H1 (cell line): Measurements from ENCODE around the gene PMM2.

ENCODE experiments used
- CBX8 ChIP-seq: fragments of 300-800, 300-1000 bp; sonication (generic); IDR thresholded peaks from 2 replicates; pipeline ENCODE4 v1.7.1; 2016; ENCODE audit warnings: low read depth, low read length, borderline replicate concordance
- CEBPB ChIP-seq: IDR thresholded peaks from 2 replicates; pipeline ENCODE4 v1.6.1; 2012; ENCODE audit warnings: low read depth, low read length
- CHD2 ChIP-seq: IDR thresholded peaks from 2 replicates; pipeline ENCODE4 v1.6.1; 2012; ENCODE audit warnings: low read length, improper control_type of control experiment
- CTCF ChIP-seq, 3 experiments: IDR thresholded peaks; 1 replicate in 2 of 3; 2 replicates in 1 of 3; pipeline versions ENCODE4 v1.5.1 to v1.6.1; 2011; ENCODE audit warnings: low read length in 3 of 3, mild to moderate bottlenecking in 3 of 3, inconsistent platforms in 2 of 3, low read depth in 1 of 3, moderate library complexity in 1 of 3; ENCODE audit not compliant: insufficient read depth in 1 of 3; ENCODE audit errors: control extremely low read depth in 1 of 3
- EGR1 ChIP-seq: IDR thresholded peaks from 2 replicates; pipeline ENCODE4 v1.6.1; 2011; ENCODE audit warnings: low read depth, low read length, borderline replicate concordance
- EP300 ChIP-seq, 2 experiments: IDR thresholded peaks; 1 replicate in 1 of 2; 2 replicates in 1 of 2; pipeline ENCODE4 v1.6.1; 2011 to 2012; ENCODE audit warnings: low read depth in 2 of 2, low read length in 2 of 2, mild to moderate bottlenecking in 2 of 2, borderline replicate concordance in 1 of 2, inconsistent platforms in 1 of 2, moderate library complexity in 1 of 2
- EZH2 ChIP-seq: fragments of 200-600 bp; sonication (generic); IDR thresholded peaks from 2 replicates; pipeline ENCODE4 v1.7.1; 2012; ENCODE audit warnings: low read depth, mild to moderate bottlenecking, moderate library complexity, low read length, inconsistent platforms; ENCODE audit not compliant: severe bottlenecking
- GTF2F1 ChIP-seq: IDR thresholded peaks from 2 replicates; pipeline ENCODE4 v1.6.1; 2012; ENCODE audit warnings: low read depth, low read length, improper control_type of control experiment, borderline replicate concordance
- RXRA ChIP-seq: IDR thresholded peaks from 2 replicates; pipeline ENCODE4 v1.6.1; 2011; ENCODE audit warnings: low read depth, mild to moderate bottlenecking, low read length, moderate library complexity; ENCODE audit not compliant: insufficient read depth
- SIN3A ChIP-seq, 2 experiments: IDR thresholded peaks in 1 of 2; conservative IDR thresholded peaks in 1 of 2; 2 replicates each; pipeline ENCODE4 v1.6.1; 2011 to 2012; ENCODE audit warnings: low read length in 2 of 2, improper control_type of control experiment in 1 of 2, low read depth in 1 of 2, mild to moderate bottlenecking in 1 of 2
- YY1 ChIP-seq: IDR thresholded peaks from 2 replicates; pipeline ENCODE4 v1.6.1; 2011; ENCODE audit warnings: low read depth, mild to moderate bottlenecking, low read length
- ZNF274 ChIP-seq: IDR thresholded peaks from 2 replicates; pipeline ENCODE4 v1.7.0; 2012; ENCODE audit warnings: low read length, borderline replicate concordance; ENCODE audit errors: extremely low read depth

GRCh38 chr16:8846401-8846932 is 48.8 kb downstream of the PMM2 start:
- TF ChIP-seq CEBPB (no peak), CTCF (IDR thresholded peaks at IDR 0.05; ENCODE audit: control extremely low read depth in 1 of 3, insufficient read depth in 1 of 3, low read depth in 1 of 3, low read length in 3 of 3) (no peak), YY1 (no peak), CBX8 (no peak), EZH2 (no peak), RXRA (no peak), GTF2F1 (no peak), EP300 (IDR thresholded peaks at IDR 0.05; ENCODE audit: borderline replicate concordance in 1 of 2, low read depth in 2 of 2, low read length in 2 of 2) (no peak), CHD2 (no peak), ZNF274 (no peak), EGR1 (no peak), SIN3A (conservative IDR thresholded peaks at IDR 0.05 in 1 of 2, IDR thresholded peaks at IDR 0.05 in 1 of 2; ENCODE audit: low read depth in 1 of 2, low read length in 2 of 2) (no peak)
